Sigmoid colon (tissue), 7 donors: ENCODE results near the gene PKDCC. TPM values are rescaled to one million over a fixed set of nuclear protein-coding genes. Genes with fewer than 3 reads are reported as not detected.
A peak's percentile ranks its signal among the peaks of the same experiment; 100 is the strongest.

ENCODE experiments used
- DNase-seq: peaks from one replicate; pipeline ENCODE4 v3.0.0-alpha.2; 2019
- H3K27ac ChIP-seq, 4 donors: fragments of 200-600 bp; sonication (generic); one replicate each; pipeline ENCODE4 v1.5.1; 2016 to 2019; ENCODE audit warnings: mild to moderate bottlenecking in 1 of 4
- H3K27me3 ChIP-seq, 3 donors: fragments of 200-600 bp; sonication (generic); one replicate each; pipeline ENCODE4 v1.5.1; 2019; ENCODE audit warnings: mild to moderate bottlenecking in 1 of 3
- H3K36me3 ChIP-seq, 4 donors: fragments of 200-600 bp; sonication (generic); one replicate each; pipeline ENCODE4 v1.5.1; 2016 to 2019
- H3K4me1 ChIP-seq, 4 donors: fragments of 200-600 bp; sonication (generic); one replicate each; pipeline ENCODE4 v1.5.1; 2017 to 2019
- H3K4me3 ChIP-seq, 4 donors: fragments of 200-600 bp; sonication (generic); one replicate each; pipeline ENCODE4 v1.5.1; 2017 to 2019; ENCODE audit warnings: mild to moderate bottlenecking in 2 of 4, moderate library complexity in 1 of 4
- H3K9me3 ChIP-seq, 4 donors: fragments of 200-600 bp in 3 of 4; sonication (generic) in 3 of 4; one replicate each; pipeline versions ENCODE4 v1.5.1 to v1.6.1; 2013 to 2019
- EP300 ChIP-seq, 4 donors: sonication (generic); formaldehyde crosslinking; IDR thresholded peaks; one replicate each; pipeline ENCODE4 v1.6.1; 2017; ENCODE audit warnings: antibody characterized with exemption in 4 of 4
- POLR2A ChIP-seq, 2 donors: fragments of 450-650 bp; IDR thresholded peaks; one replicate each; pipeline ENCODE4 v1.6.1; 2016; ENCODE audit warnings: antibody characterized with exemption in 2 of 2, mild to moderate bottlenecking in 2 of 2, moderate library complexity in 2 of 2
- POLR2AphosphoS5 ChIP-seq, 4 donors: sonication (generic); formaldehyde crosslinking; IDR thresholded peaks; one replicate each; pipeline ENCODE4 v1.6.1; 2017; ENCODE audit warnings: antibody characterized with exemption in 4 of 4
- WGBS, 2 donors: extraction: QIAGEN DNeasy Blood & Tissue Kit; methylation state at CpG; one replicate each; pipeline ENCODE4 v1.1.7; 2013; 5-methylcytosine and 5-hydroxymethylcytosine counted together
- intact Hi-C: fragments of 100-400 bp; cut with DNase I; formaldehyde crosslinking; loops from one replicate; pipeline ENCODE4 v1.15.1; 2023
- polyA plus RNA-seq, 3 donors: library from polyadenylated mRNA; stranded (reverse); fragments of 200-250 nt; gene quantifications; one replicate each; pipeline ENCODE4 v1.2.3, GENCODE V29; 2013
- total RNA-seq, 4 donors: library from RNA; depleted of rRNA; stranded (reverse); fragments of >200 nt; gene quantifications; one replicate each; pipeline ENCODE4 v1.1.0, GENCODE V29; 2016
- TF ChIP-seq, protein P1 (sequence below), 4 experiments: fragments of 450-650 bp in 3 of 4; fragments of 200-600 bp in 1 of 4; IDR thresholded peaks; one replicate each; pipeline ENCODE4 v1.5.1; 2016 to 2019; ENCODE audit warnings: antibody characterized with exemption in 4 of 4, mild to moderate bottlenecking in 3 of 4, moderate library complexity in 2 of 4
- donor health status: healthy with polysubstance abuse.
- donor health status: Bipolar disorder and iron deficiency.
- donor health status: healthy.

Gene PKDCC
- total and polyA plus RNA-seq, 7 donors, result 13.9 to 106 (median 67.7) TPM

DNA sequence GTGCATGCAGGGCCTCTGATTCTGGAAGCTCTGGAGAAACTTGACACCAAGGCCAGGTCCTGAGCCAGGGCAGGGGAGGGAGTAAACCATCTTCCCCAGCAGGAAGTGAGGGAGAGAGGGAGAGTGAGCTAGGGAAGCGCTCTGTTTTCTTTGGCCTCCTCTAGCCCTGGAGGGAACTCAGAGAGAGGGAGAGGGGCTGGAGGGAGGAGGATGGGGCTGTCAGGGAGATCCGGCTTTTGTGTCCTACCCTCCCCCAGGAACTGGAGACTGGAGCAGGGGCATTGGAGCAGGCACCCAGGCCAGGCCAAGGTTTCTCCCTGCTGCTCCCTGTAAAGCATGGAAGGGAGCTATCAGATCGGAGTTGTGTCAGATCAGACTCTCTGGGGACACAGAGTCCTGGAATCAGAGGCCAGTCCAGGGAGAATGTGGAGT is 22.7 kb upstream of the PKDCC start:
- WGBS, 2 donors, result 83 to 85% methylated on average over 3 of the region's 3 CpGs
- DNase-seq, result no peak
- Histone ChIP-seq H3K9me3 (no peaks in the 10 kb centered on the region), H3K36me3 (no peaks in the 10 kb centered on the region), H3K4me1 (peaks cover 0 to 15% (median 10%) of the 10 kb centered on the region in 4 donors), H3K4me3 (no peak overlapping the region), H3K27ac (peak overlapping the region in 3 of 4 donors; percentile 15 to 21 (median 19)), H3K27me3 (no peaks in the 10 kb centered on the region)
- no peak for TF ChIP-seq EP300 (IDR thresholded peaks at IDR 0.05)
- TF ChIP-seq POLR2A (IDR thresholded peaks at IDR 0.05), result no peak
- TF ChIP-seq POLR2AphosphoS5 (IDR thresholded peaks at IDR 0.05), result no peak
- TF ChIP-seq, protein P1, sequence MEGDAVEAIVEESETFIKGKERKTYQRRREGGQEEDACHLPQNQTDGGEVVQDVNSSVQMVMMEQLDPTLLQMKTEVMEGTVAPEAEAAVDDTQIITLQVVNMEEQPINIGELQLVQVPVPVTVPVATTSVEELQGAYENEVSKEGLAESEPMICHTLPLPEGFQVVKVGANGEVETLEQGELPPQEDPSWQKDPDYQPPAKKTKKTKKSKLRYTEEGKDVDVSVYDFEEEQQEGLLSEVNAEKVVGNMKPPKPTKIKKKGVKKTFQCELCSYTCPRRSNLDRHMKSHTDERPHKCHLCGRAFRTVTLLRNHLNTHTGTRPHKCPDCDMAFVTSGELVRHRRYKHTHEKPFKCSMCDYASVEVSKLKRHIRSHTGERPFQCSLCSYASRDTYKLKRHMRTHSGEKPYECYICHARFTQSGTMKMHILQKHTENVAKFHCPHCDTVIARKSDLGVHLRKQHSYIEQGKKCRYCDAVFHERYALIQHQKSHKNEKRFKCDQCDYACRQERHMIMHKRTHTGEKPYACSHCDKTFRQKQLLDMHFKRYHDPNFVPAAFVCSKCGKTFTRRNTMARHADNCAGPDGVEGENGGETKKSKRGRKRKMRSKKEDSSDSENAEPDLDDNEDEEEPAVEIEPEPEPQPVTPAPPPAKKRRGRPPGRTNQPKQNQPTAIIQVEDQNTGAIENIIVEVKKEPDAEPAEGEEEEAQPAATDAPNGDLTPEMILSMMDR (IDR thresholded peaks at IDR 0.05), result no peak
- intact Hi-C loops, result no loop called here

DNA sequence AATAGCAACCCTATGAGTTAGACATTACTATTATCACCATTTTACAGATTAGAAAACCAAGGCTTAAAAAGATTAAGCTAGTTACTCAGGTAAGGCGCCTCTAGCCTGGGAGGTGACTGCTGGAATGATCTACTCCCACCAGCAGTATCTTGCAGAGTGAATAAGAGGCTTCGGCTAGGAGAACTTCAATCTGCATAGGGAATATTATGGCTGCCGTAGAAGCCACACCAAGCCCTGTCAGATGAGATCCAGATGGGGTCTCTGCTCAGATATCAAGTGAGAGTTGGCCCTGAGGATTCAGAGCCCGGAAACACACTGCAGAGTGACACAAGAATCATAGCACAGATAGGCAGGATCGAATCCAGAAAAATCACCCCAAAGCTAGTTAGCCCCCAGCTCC is 21.5 kb upstream of the PKDCC start:
- Histone ChIP-seq H3K36me3 (no peaks in the 10 kb centered on the region), H3K27me3 (no peaks in the 10 kb centered on the region), H3K27ac (no peak overlapping the region), H3K4me3 (no peak overlapping the region), H3K9me3 (no peaks in the 10 kb centered on the region), H3K4me1 (peaks cover 0 to 8% (median 4%) of the 10 kb centered on the region in 4 donors)
- DNase-seq, result no peak
- no peak for TF ChIP-seq POLR2AphosphoS5 (IDR thresholded peaks at IDR 0.05)
- TF ChIP-seq EP300 (IDR thresholded peaks at IDR 0.05), result no peak
- TF ChIP-seq POLR2A (IDR thresholded peaks at IDR 0.05), result no peak
- TF ChIP-seq, protein P1 (IDR thresholded peaks at IDR 0.05), result no peak
- WGBS, 2 donors, result 86 to 95% methylated on average over 5 of the region's 5 CpGs
- intact Hi-C loops, result no loop called here

DNA sequence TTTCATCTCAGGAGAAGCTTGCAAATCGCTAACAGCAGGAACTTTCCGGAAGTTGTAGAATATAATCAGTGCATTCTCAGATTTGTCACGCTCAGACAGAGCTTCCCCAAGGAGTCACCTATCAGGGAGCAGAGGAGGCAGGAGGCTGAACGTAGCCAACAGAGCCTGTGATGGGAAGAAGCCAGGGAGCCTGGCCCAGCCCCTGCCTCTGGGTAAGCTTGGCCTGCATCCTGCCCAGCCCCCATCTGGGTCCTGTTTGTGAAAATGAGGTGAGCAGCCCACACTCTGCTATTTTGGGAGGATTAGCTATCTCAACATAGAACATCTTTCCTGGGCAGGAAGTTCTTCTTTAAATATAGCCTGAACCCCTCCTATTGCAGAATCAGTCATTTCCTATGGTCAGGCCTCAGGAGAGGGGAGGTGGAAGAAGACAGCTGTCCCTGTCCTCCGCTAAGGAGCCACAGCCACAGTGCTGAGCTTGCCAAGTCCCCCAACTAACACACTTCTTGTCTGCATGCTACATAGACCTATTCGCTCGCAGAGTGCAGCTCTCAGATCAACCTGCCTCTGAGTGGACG is 19.2 kb upstream of the PKDCC start:
- H3K36me3 ChIP-seq, result no peaks in the 10 kb centered on the region
- 71 to 88% methylated on average over 8 of the region's 8 CpGs for WGBS, 2 donors

DNA sequence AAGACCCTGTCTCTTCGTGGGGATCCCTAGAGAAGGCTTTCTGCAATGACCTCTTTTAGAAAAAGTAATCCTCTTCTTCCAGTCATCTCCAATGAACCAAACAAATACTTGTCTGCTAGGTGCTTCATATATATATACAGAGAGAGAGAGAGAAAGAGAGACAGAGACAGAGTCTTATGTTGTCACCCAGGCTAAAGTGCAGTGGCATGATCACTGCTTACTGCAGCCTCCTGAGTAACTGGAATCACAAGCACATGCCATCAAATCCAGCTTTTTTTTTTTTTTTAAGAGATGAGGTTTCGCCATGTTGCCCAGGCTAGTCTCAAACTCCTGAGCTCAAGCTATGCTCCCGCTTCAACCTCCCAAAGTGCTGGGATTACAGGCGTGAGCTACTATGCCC is 18.6 kb upstream of the PKDCC start:
- intact Hi-C loops, result no loop called here
- no peak for DNase-seq
- Histone ChIP-seq H3K27ac (no peak overlapping the region), H3K9me3 (no peaks in the 10 kb centered on the region), H3K27me3 (no peaks in the 10 kb centered on the region), H3K4me1 (no peaks in the 10 kb centered on the region), H3K36me3 (no peaks in the 10 kb centered on the region), H3K4me3 (no peak overlapping the region)
- no peak for TF ChIP-seq POLR2A (IDR thresholded peaks at IDR 0.05)
- TF ChIP-seq POLR2AphosphoS5 (IDR thresholded peaks at IDR 0.05), result no peak
- no peak for TF ChIP-seq EP300 (IDR thresholded peaks at IDR 0.05)
- TF ChIP-seq, protein P1 (IDR thresholded peaks at IDR 0.05), result no peak
- 95% methylated on average over 4 of the region's 4 CpGs for WGBS, 2 donors

More for the DNA sequence above, 19.2 kb upstream of the PKDCC start:
- Histone ChIP-seq H3K4me1 (no peaks in the 10 kb centered on the region), H3K27me3 (no peaks in the 10 kb centered on the region), H3K27ac (no peak overlapping the region), H3K9me3 (no peaks in the 10 kb centered on the region), H3K4me3 (no peak overlapping the region)
- TF ChIP-seq, protein P1 (IDR thresholded peaks at IDR 0.05), result no peak
- TF ChIP-seq EP300 (IDR thresholded peaks at IDR 0.05) (no peak), POLR2AphosphoS5 (IDR thresholded peaks at IDR 0.05) (no peak), POLR2A (IDR thresholded peaks at IDR 0.05) (no peak)
- intact Hi-C loops, result no loop called here
- DNase-seq, result no peak
